GM19467 (cell line): ENCODE results near the gene AMHR2.

ENCODE experiments used
- ATAC-seq: cut with Tn5 transposase; IDR thresholded peaks from one replicate; pipeline ENCODE4 v1.9.1; 2021; ENCODE audit warnings: mild to moderate bottlenecking, moderate library complexity; ENCODE audit not compliant: unreplicated experiment

The AMHR2 gene

DNA sequence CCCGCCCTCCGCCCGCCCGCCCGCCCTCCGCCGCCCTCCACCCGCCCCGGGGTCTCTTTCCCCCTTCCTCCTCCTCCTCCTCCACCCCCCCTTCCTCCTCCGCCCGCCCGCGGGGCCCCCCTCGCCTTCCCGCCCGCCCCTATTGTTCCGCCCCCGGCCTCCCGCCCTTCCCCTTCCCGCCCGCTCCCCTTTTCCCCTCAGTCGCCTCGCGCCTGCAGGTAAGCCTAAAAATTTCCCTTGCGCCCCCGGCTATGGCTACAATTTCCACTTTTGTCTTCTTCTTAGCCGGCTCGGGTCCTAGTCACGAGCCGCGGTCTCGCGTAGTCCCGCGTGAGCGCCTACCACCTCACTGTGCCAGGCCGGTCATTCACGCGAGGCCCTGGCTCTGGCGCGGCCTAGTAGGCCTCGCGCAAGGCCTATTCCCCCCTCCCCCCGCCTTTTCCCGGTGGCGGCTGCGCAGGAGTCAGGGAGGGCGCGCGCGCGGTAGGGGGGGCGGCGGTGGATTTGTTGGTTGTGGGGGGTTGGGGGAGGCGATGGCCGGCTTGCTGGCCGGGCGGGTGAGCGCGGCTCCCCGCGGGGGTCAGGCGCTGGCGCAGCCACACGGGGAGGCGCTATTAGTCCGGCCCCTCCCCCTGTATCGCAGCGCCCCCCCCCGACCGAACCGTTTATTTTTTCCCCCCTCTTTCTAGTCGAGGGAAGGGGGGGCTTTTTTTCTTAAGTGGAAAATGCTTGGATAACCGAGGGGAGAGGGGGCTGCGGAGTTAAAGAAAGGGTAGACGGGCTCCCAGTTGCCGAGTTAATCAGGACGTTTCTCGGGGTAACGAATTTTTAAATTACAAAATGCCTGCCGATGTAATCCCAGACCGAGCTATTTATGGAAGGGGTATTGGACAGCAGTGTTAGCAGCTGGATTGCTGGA lies 28.8 kb downstream of the AMHR2 start:
- no peak for ATAC-seq

DNA sequence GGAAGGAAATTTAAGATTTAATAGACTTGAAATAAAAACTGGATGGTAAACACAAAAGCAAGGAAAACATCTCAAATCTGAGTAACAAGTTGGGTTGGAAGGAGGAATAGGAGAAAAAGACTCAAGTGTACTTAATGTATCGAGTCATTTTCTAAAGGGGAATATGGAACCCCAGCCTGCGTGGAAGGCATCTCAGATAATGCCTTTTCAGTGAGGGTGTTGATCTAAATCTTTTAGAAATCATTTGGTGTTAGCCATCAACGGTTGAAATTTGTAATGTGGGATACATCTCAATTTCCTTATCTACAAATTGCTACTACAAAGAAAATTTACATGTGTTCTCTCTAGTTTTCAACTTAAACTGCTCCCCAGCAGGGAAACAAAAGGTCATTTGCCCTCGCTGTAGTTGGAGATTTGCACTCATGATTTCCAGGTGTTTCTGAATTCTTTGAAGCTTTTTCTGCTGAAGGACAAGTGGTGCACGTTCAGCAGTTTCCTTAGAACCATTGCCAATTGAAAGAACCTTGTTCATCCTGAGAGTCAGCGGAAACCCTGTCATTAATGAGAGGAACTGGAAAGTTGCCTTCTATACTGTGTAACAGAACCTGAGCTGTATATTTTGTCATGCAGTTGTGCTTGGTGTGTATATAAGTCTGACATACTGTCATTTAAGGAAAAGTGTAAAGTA lies 30.4 kb downstream of the AMHR2 start:
- ATAC-seq = no peak

DNA sequence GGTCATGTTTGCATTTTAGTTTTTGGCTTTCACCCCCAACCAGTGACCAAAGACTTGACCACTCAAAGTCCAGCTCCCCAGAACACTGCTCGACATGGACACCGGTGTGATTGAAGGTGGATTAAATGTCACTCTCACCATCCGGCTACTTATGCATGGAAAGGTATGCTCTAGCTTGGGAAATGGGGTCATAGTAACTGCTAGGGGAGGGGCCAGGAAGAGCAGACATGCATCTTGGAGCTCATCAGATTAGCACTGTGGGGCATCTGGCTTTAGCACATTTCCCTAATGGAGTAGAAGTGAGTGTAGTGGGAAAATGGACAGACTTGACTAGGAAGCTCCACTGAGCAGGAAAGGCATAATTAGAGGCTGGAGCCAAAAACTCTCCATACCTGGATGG lies 31.1 kb downstream of the AMHR2 start:
- ATAC-seq = no peak

DNA sequence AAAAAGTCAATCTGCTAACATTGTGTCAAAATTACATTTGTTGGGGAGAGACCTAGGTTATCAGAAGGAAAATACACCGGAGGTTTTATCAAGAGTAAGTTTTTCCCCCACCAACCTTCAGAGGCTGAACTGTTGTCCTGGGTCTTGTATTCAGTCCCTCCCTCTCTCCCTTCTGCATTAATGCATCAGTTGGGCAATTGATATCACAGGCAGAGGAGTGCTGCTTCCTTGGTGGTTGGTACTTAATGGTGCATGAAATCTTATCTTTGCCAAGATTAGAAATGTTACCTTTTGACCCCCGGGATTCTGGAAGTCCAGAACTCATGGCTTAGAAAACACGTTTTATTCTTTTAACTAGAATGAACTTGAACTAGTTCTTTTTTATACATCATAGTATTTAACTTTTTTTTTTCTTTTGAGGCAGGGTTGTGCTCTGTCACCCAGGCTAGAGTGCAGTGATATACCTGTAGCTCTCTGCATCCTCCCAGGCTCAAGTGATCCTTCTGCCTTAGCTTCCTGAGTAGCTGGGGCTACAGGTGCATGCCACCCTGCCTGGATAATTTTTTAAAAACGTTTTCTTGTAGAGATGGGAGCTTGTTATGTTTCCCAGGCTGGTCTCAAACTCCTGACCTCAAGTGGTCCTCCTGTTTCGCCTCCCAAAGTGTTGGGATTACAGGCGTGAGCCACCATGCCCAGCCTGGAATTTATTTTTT lies 33.2 kb downstream of the AMHR2 start:
- ATAC-seq = no peak

DNA sequence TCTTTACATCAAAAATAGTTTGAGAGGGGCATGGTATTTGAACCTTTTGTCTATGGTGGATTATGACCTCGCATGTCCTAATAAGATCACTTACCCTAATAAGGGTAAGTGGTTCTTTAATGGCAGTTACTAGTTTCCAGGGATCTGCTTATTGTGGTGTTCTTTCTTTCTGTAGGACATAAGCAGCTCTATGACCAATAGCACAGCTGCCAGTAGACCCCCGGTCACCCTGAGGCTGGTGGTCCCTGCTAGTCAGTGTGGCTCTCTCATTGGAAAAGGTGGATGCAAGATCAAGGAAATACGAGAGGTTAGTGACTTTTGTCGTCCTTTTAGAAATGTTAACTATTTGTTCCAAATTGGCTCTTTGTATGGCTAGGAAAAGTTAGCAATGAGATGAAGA lies 35.4 kb downstream of the AMHR2 start:
- ATAC-seq = no peak

DNA sequence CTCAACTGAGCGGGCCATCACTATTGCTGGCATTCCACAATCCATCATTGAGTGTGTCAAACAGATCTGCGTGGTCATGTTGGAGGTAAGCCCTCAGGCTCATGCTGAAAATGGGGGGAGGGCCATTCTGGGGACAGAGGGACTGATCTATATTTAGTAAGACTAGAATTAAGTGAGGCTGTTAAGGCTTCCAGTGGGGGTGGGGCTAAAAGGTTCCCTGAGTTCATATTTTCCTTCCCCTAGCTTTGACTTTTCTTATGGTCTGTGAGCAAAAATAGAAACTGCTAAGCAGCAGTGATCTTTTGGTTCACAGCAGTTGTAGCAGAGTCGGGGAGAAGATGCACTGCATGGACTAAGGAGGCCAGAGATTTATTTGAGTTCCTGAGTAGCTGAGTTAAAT lies 37.4 kb downstream of the AMHR2 start:
- no peak for ATAC-seq

DNA sequence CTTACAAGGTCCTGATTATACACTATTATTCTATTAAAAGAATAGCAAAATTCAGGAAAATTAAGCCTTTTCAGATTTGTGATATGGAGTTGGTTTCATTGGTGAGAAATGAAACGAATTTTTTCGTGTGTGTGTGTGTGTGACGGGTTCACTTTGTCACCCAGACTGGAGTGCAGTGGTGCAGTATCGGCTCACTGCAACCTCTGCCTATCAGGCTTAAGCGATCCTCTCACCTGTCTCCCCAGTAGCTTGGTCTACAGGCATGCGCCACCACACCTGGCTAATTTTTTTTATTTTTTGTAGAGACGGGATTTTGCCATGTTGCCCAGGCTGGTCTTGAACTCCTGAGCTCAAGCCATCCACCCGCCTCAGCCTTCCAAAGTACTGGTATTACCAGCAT lies 37.9 kb downstream of the AMHR2 start:
- ATAC-seq = no peak

DNA sequence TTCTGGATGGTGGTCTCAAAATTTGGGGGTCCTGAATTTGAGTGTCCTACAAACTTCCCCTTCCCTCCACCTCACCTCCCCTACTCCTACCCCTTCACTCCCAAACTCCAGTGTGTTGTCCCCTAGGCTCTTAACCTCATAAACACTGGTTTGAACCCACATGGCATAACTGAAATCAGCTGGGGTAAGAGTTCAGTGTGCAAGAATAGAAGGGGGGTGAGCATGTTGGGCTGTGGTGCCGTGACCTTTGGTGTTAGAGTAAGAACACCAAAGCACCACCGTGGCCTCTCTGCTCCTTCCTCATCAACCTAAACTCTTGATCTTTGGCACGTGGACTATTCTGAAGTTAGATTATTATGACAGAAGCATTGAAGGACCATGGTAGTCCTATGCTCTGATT lies 39.3 kb downstream of the AMHR2 start:
- no peak for ATAC-seq

DNA sequence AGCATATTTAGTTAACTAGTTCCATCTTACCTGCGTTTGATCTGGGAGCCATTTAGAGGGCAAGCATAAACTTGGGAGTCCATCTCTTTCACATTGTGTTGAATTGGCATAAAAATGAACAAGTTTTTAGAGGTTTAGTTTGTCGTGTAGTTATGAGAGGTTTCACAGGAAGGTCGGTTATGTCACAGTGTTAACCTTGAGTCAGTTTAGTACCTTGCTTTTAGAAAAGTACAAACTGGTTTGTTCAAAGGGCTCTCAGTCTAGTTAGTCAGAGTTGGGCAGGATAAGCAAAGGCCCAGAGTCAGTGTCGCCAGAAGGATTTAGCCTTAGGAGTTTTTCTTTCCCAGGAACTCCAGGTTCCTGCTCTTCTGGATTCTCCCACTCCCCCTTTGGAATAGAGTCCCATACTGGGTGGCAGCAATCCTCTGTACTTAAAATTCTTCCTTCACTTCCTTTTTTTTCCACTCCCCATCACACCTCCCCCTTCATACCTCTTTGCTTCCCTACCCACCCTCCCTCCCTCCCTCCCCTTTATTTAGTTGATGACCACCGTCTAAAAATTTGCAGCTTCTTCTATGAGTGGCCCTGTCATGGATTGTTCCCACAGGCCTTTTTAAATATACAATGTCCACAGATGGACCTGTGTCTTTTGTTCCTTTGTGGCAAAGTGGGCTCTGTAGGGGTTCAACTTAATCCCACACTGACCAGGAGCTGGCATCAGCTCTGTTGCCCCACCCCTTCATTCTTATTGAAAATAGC lies 40.3 kb downstream of the AMHR2 start:
- no peak for ATAC-seq

DNA sequence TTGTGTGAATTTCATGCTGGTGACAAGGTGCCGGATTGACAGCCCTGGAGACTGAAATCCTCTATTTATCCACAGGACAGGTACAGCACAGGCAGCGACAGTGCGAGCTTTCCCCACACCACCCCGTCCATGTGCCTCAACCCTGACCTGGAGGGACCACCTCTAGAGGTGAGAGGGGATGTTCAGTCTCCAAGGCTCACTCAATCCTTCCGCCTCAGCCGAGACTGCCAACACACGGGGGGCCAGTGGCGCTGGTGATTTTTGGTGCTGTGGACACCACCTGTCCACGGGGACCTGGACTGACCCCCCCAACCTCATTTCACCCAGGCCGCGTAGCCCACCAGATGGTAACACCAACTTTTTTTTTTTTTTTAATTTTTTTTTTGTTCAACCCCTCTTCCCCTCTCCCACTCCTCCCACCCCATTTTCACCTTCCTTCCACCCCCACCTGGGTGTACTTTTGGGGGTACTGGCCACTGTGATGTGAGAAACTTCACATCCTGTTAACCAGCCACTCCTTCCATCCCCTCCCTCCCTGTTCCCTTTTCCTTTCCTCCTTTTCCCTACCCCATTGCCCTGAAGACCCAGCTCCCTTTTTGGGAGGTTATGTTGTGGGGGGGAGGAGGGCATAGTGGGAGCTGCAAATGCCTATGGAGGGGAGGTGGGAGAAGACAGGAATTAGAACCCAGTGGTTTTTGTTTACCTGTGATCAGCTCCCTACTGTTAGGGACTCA lies 41.2 kb downstream of the AMHR2 start:
- no peak for ATAC-seq

DNA sequence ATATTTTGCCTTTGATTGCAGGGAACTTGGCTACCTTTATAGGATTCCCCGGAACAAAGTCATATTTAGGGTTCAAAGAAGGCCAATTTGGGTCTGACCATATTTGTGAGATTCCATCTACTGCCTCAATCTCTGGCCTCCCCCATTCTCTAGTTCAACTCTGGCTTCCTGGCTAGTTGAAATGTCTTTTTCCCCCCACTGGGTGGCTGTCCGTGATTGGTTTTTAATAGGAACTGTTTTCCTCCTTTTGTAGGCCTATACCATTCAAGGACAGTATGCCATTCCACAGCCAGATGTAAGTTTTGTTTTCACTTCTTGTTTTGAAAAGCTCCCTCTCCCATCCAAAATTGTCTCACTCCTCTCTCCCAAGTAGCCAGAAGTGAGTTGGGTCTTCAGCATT lies 42.0 kb downstream of the AMHR2 start:
- no peak for ATAC-seq

DNA sequence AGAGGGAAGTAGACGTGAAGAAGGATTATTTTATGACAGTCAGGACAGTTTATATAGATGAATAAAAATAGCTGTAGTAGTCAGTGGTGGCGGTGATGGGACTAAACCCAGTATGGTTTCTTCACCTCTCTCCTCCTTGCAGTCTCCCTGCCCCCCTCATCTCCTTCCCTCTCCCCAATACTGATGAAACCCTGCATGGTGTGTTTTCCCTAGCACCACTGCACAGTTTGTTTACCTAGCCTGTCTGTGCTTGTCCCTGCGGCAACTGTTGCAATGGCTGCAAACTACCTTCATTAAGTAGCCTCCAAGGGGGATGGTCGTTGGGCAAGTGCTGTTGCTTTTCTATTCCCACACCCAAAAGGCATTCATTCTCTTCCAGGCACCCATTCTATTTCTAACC lies 43.0 kb downstream of the AMHR2 start:
- no peak for ATAC-seq

DNA sequence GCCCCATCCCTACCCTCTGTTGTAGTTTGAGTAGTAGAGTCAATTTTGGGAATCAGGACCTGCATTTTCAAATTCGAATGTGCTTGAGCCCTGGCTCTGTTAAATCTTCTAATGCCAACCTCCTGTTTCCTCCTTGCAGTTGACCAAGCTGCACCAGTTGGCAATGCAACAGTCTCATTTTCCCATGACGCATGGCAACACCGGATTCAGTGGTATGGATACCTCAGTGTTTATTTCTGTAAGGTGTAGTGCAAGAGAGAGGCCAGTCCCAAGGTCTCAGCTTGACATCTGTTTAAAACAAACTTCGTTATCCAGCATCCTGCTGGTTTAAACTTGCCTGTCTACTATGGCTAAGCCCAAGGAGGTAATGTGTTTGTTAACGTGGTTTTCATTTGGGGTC lies 43.4 kb downstream of the AMHR2 start:
- ATAC-seq = no peak

DNA sequence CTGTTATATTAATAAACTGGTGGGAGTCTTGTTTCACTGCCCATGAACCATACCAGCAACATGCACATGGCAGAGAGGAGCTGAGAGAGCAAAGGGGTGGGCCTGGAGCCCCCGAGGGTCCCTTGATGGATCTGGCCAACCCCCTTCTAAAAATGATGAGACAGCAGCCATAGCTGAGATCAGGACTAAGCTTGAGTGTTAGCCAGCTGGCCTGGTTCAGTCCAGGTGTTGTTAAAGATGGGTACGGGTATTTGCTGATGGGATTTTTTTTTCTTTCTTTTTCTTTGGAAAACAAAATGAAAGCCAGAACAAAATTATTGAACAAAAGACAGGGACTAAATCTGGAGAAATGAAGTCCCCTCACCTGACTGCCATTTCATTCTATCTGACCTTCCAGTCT lies 44.2 kb downstream of the AMHR2 start:
- no peak for ATAC-seq

DNA sequence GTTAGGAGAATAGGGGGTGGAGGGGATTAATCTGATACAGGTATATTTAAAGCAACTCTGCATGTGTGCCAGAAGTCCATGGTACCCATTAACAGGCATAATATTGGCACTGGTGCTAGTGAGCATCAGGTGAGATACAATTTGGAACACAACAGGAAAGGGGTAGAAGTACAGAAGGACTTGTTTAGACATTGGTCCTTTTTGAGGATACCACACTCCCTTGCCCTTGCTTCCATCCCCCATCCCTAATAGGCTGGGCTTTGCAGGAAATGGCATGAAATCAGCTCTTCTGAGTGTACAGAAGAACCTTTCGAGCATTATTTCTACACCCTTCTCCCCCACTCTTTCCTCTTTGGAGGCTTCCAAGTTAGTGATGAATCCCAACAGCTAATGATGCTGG lies 44.6 kb downstream of the AMHR2 start:
- no peak for ATAC-seq

DNA sequence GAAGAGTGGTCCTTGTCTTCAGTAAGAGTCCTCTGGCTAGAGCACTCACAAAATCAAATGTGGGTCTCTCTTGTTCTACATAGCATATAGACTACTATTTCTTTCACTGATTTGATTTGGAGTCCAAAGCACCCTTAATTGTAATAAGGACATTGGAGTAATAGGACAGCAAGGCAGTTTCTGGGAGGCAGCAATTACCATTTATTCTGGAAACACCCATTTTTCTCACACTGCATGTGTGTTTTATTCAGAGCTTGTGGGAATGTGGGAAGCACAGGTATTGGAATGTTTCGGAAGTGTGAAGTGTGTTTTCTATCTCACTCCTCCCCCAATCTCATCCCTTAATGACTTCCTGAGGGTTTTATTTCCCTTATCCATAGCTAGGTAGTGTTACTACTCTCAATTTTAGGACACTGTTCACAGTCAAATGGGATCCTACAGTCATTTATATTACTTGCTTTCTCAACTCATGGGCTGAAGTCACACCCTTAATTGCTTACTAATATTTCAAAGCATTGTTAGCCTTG lies 48.5 kb downstream of the AMHR2 start:
- no peak for ATAC-seq

DNA sequence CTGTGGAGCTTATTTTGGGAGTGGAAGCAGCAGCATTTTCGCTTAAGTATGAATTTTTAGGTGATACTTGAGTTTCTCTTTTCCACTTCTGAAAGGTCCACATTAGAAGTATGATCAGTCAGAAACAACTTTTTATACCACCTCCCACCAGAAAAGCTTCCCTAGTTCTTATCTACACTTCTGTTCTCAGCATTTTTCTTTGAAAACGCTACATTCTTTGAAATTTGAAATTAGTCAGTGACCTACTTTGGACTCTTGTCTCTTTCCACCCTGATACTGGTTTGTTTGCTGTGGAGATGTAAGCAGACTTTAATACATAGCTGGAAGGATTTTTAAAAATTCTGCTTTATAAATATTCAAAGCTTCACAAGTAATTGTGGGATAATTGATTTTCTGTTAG lies 50.4 kb downstream of the AMHR2 start:
- ATAC-seq = no peak

DNA sequence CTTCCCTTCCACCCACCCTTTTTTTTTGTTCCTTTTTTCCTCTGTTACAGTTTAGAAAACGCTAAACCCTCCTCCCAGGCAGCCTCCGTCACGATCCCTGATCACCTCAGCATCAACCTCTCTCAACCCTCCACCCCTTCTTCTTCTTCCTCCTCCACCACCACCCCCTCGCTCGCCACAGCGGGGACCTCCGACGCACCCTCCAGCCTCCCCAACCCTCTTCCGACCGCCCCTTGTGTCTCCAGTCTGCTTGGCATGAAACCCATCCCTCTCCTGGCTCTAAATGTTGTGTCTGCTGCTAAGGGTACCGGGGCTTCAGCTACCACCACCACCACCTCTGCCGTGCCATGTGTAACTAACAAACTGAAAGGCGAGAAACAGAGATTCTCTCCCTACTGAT lies 51.2 kb downstream of the AMHR2 start:
- no peak for ATAC-seq

DNA sequence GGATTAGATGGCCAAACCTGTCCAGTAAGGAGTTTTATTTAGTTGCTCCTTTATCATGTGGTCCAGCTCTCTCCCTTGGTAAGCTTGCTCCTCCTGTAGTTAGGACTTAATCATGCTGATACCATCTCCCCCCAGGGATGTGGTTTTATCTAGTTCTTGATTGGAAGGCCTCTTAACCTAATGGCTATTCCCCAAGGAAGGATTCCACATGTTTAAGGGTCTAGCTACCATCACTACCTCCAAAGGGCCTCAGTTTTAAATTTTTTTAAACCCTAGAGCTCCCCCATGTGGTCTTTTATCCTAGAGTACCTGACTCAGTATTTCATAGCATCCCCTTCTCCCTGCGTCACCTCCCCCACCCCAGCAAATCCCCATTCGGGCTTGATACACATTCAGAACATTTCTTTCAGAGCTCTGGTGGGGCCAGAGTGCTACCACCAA lies 53.1 kb downstream of the AMHR2 start:
- no peak for ATAC-seq

DNA sequence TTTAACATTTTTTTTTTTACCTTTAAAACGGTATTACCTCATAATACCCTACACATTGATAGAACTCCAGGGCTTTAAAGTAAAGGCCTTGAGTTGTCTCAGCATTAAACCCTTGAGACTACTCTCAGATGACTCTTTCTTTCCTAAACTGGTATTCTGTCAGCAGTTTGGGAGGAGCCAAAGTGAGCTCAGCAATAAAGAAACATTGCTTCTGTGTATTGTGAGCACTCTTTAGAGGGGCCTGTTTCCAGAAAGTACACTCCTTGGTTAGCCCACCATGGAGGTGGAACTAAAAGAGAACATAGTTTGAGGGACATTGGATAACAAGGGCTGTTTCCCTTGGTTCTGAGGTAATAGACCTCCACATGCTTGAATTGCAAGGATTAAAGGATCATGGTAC lies 55.2 kb downstream of the AMHR2 start:
- no peak for ATAC-seq
